Fibroblast of lung (primary cell): Measurements from ENCODE around the gene EVA1B.

Experiments used
- CTCF ChIP-seq, 2 donors: IDR thresholded peaks in 1 of 2; conservative IDR thresholded peaks in 1 of 2; 1 replicate in 1 of 2; 2 replicates in 1 of 2; pipeline ENCODE4 v1.5.1; 2011 to 2012; ENCODE audit warnings: low read length in 2 of 2, control low read depth in 1 of 2, inconsistent platforms in 1 of 2, low read depth in 1 of 2, mild to moderate bottlenecking in 1 of 2
- EZH2 ChIP-seq: IDR thresholded peaks from 2 replicates; pipeline ENCODE4 v1.5.1; 2012; ENCODE audit warnings: low read length, control low read depth, mild to moderate bottlenecking; ENCODE audit errors: missing control alignments

- TF ChIP-seq CTCF (conservative IDR thresholded peaks at IDR 0.05 in 1 of 2, IDR thresholded peaks at IDR 0.05 in 1 of 2; ENCODE audit: low read depth in 1 of 2, low read length in 2 of 2) (peak; percentile 68 to 73), EZH2 (no peak)
Observed at GRCh38 chr1:36285443-36286101, 37.9 kb downstream of the EVA1B start.
